MCF 10A (cell line): ENCODE results near the gene ADORA3. TPM values are rescaled to one million over a fixed set of nuclear protein-coding genes. Genes with fewer than 3 reads are reported as not detected.

ENCODE experiments used
- BruUV-seq: library from RNA; stranded (reverse); fragments of 400-500 nt; replicated peaks from 2 replicates; lab custom pipeline; 2021; lab: Mats Ljungman, UMichigan
- CTCF ChIA-PET: fragments of 300-600 bp; sonication (Branson Sonifier 250); formaldehyde crosslinking; extraction: SDS; loops from one replicate; lab custom pipeline; 2021; ENCODE audit warnings: antibody characterized with exemption, inconsistent platforms; lab: Yijun Ruan, JAX
- POLR2A ChIA-PET: fragments of 300-600, 350-650 bp; sonication (Branson Sonifier 250); formaldehyde crosslinking; extraction: SDS; loops from one replicate; lab custom pipeline; 2020; ENCODE audit warnings: antibody characterized with exemption, inconsistent platforms; lab: Yijun Ruan, JAX
- DNase-seq: peaks from one replicate; pipeline ENCODE4 v3.0.0-alpha.2; 2018; ENCODE audit not compliant: unreplicated experiment
- H3K27ac Mint-ChIP-seq: one replicate; pipeline ENCODE4 v1.8.0; 2022; ENCODE audit warnings: mild to moderate bottlenecking, low read depth, mixed read lengths; ENCODE audit not compliant: unreplicated experiment
- H3K27me3 Mint-ChIP-seq: one replicate; pipeline ENCODE4 v1.8.0; 2022; ENCODE audit warnings: mixed read lengths; ENCODE audit not compliant: insufficient read depth, unreplicated experiment
- H3K36me3 Mint-ChIP-seq: one replicate; pipeline ENCODE4 v1.8.0; 2022; ENCODE audit warnings: mild to moderate bottlenecking, moderate library complexity, mixed read lengths; ENCODE audit not compliant: insufficient read depth, unreplicated experiment
- H3K4me1 Mint-ChIP-seq: one replicate; pipeline ENCODE4 v1.8.0; 2022; ENCODE audit warnings: mixed read lengths; ENCODE audit not compliant: insufficient read depth, unreplicated experiment
- H3K4me3 Mint-ChIP-seq: one replicate; pipeline ENCODE4 v1.8.0; 2022; ENCODE audit warnings: mild to moderate bottlenecking, moderate library complexity, mixed read lengths; ENCODE audit not compliant: unreplicated experiment
- H3K9me3 Mint-ChIP-seq: one replicate; pipeline ENCODE4 v1.8.0; 2022; ENCODE audit warnings: mixed read lengths; ENCODE audit not compliant: unreplicated experiment
- CTCF ChIP-seq: fragments of 200-600 bp; IDR thresholded peaks from one replicate; pipeline ENCODE4 v1.8.0; 2022; ENCODE audit warnings: antibody characterized with exemption, mild to moderate bottlenecking; ENCODE audit not compliant: unreplicated experiment
- intact Hi-C: fragments of 100-400 bp; cut with micrococcal nuclease; formaldehyde crosslinking; loops from 2 replicates; pipeline ENCODE4 v1.14.1; 2022
- total RNA-seq: library from RNA; stranded (reverse); gene quantifications from 2 replicates; pipeline ENCODE4 v1.2.3, GENCODE V29; 2022

Gene ADORA3
- total RNA-seq, 1 experiment from 2014 or later = not detected

- CTCF ChIA-PET = no interaction called here
These were observed 10.1 kb upstream of the ADORA3 start for GRCh38 chr1:111513410-111514020.

GRCh38 chr1:111512931-111513330 lies 9.5 kb upstream of the ADORA3 start:
- Mint-ChIP-seq H3K4me3 (no peak overlapping the region), H3K27ac (no peak overlapping the region)
- no TSS peak for BruUV-seq

More at GRCh38 chr1:111513410-111514020, 10.1 kb upstream of the ADORA3 start:
- BruUV-seq = no TSS peak
- no peak overlapping the region for H3K27ac Mint-ChIP-seq
- DNase-seq = no peak
- no peaks in the 10 kb centered on the region for H3K27me3 Mint-ChIP-seq
- H3K4me3 Mint-ChIP-seq = no peak overlapping the region
- TF ChIP-seq CTCF = no peak
- intact Hi-C loops = no loop called here
- no peaks in the 10 kb centered on the region for H3K36me3 Mint-ChIP-seq
- H3K4me1 Mint-ChIP-seq = peaks cover 6% of the 10 kb centered on the region
- POLR2A ChIA-PET = no interaction called here
- no peaks in the 10 kb centered on the region for H3K9me3 Mint-ChIP-seq

GRCh38 chr1:111512132-111512889 lies 8.9 kb upstream of the ADORA3 start:
- BruUV-seq = no TSS peak
- H3K36me3 Mint-ChIP-seq = no peaks in the 10 kb centered on the region
- intact Hi-C loops = no loop called here
- H3K27ac Mint-ChIP-seq = no peak overlapping the region
- H3K4me1 Mint-ChIP-seq = peaks cover 10% of the 10 kb centered on the region
- no peak for TF ChIP-seq CTCF
- POLR2A ChIA-PET = no interaction called here
- H3K4me3 Mint-ChIP-seq = no peak overlapping the region
- CTCF ChIA-PET = interaction anchor here (0.6 to 1.3 kb wide), 6 partner anchors 9 to 191 kb away, joined by 3 to 4 read pairs (median 4); no protein-coding TSS in a partner anchor
- no peaks in the 10 kb centered on the region for H3K27me3 Mint-ChIP-seq
- no peak for DNase-seq
- H3K9me3 Mint-ChIP-seq = no peaks in the 10 kb centered on the region

More at GRCh38 chr1:111512931-111513330, 9.5 kb upstream of the ADORA3 start:
- no peaks in the 10 kb centered on the region for H3K9me3 Mint-ChIP-seq
- H3K36me3 Mint-ChIP-seq = no peaks in the 10 kb centered on the region
- ChIA-PET CTCF (interaction anchor here (1.1 to 1.2 kb wide), 2 partner anchors 80 to 146 kb away, joined by 3 to 4 read pairs; no protein-coding TSS in a partner anchor), POLR2A (no interaction called here)
- H3K27me3 Mint-ChIP-seq = no peaks in the 10 kb centered on the region
- DNase-seq = no peak
- peaks cover 10% of the 10 kb centered on the region for H3K4me1 Mint-ChIP-seq
- TF ChIP-seq CTCF = no peak
- intact Hi-C loops = no loop called here

- Mint-ChIP-seq H3K27me3 (no peaks in the 10 kb centered on the region), H3K36me3 (no peaks in the 10 kb centered on the region), H3K4me1 (peaks cover 10% of the 10 kb centered on the region), H3K27ac (no peak overlapping the region), H3K4me3 (no peak overlapping the region), H3K9me3 (no peaks in the 10 kb centered on the region)
- DNase-seq = no peak
- no peak for TF ChIP-seq CTCF
- no TSS peak for BruUV-seq
- intact Hi-C loops = no loop called here
- ChIA-PET POLR2A (no interaction called here), CTCF (interaction anchor here (0.6 to 1.3 kb wide), 4 partner anchors 9 to 192 kb away, joined by 3 to 4 read pairs (median 4); no protein-coding TSS in a partner anchor)
These were observed 7.9 kb upstream of the ADORA3 start for GRCh38 chr1:111511370-111511769.
